GM21515 (cell line): ENCODE measurements around the gene FAM107A.

Experiments used
- ATAC-seq: cut with Tn5 transposase; IDR thresholded peaks from one replicate; pipeline ENCODE4 v1.9.1; 2021; ENCODE audit not compliant: unreplicated experiment

FAM107A gene

DNA sequence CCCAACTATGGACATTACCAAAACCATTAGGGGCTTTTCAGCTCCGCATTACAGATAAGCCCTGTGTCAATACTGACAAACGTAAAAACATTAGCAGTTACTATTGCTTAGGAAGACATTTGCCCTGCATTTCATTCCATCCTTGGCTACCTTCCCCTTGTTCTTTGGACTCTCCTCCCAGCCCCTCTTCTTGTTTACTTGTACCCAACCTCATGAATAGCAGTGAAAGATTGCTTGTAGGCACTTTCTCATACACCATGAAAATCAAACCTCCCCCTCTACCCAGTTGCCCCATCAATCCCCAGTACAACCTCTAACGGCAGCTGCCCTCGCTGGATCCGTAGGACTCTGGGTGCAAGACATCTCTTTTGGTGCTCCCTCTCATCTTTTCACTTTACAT, 16.9 kb upstream of the FAM107A start:
- ATAC-seq, result no peak

DNA sequence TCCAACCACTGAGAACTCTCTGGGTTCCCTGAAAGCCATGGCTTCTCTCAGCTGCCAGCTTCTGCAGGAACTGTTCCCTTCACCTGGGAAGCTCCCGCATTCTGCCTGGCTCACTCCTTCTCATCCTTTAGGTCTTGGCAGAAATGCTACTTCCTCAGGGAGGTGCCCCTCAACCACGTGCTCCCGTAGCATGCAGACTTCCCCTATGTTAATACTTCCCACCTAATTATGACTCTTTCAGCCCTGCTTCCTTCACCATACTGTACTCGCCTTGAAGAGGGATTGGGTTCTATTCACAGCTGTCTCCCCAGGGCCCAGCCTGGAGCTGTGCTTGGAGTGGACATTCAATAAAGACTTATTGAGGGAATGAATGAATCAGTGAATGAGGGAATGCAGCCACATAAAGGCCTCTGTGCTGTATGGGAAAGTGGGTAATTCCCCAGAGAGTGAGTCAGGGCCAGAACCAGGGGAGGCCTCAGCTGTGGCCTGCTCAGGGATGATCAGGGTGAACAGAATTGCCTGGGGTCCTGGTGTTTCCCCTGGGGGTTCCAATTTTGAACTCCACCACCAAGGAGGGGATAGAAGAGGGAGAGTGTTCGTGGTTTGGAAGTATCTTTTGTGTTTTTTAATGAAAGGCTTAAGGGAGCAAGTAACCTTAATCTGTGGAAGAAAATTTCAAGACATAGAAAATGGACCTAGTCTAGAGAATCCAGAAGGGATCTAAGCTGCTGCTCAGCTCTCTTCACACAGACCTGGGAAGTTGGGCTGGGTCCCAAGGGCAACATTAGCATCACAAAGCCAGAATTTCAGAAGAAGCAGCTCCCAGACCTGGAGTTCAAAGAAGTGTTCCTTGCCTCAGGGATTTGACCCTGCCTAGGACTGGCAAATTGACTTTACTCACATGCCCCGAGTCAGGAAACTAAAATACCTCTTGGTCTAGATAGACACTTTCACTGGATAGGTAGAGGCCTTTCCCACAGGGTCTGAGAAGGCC, 14.6 kb upstream of the FAM107A start:
- ATAC-seq, result no peak

DNA sequence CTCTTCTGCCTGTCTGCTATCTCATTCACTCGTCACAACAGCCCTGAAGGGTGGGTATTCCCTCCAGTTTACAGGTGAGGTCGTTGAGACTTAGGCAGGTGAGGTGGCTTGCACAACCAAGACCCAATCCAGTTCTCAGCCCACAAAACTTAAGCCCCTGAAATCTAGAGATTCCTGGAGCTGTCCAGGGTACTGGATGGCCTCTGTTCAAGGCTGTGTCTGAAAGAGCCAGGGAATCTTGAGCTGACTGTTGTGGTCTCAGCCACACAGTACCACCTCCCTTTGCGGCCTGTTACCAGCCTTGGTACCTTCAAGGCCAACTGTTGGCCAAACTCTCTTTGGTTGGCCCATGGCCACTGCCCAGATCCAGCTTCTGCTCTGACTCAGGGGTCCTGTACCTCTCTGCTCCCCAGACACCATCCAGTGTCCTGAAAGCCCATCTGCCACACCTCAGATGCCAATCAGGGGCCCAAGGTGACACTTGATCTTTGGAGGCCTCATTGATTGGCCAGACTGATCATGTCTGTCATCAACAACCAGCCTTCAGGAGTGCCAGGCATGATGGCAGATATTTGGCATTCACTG, 10.9 kb upstream of the FAM107A start:
- ATAC-seq, result no peak

DNA sequence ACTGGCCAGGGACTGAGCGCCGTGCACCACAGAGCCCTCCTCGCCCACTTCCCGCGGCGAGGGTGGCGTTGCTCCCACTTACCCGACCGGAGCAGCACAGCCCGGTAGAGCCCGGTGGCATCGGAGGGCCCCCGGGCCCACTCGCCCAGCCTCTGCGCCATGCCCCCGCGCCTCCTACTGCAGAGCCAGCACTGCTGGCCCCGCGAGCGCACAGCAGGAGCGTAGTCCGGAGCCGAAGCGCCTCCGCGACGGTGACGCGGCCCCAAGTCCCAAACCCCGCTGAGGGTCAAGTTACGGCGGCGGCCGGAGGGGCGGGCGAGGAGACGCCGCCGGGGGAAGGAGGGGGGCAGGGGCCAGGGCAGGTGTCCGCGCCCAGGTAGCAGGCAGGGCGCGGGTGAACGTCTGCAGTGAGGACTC, 9.6 kb upstream of the FAM107A start:
- no peak for ATAC-seq

DNA sequence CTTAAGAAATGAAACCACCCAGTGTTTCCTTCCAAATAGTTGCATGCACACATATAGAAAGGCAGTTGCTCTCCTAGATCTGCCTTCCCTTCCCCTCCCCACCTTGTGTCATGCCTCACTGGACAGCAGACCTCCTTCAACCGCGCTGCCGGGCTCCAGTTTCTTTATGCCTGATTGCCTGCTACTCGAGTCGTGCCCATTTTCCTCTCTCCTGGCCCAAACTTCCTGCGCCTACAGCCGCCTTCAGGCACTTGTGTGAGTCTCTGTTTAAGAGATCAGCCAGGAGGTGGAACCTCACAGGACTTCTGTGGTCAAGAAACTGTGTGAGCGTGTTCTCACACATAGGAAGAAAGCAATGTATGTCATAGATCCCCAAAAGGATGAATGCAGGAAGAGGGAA, 8.8 kb upstream of the FAM107A start:
- ATAC-seq, result no peak

DNA sequence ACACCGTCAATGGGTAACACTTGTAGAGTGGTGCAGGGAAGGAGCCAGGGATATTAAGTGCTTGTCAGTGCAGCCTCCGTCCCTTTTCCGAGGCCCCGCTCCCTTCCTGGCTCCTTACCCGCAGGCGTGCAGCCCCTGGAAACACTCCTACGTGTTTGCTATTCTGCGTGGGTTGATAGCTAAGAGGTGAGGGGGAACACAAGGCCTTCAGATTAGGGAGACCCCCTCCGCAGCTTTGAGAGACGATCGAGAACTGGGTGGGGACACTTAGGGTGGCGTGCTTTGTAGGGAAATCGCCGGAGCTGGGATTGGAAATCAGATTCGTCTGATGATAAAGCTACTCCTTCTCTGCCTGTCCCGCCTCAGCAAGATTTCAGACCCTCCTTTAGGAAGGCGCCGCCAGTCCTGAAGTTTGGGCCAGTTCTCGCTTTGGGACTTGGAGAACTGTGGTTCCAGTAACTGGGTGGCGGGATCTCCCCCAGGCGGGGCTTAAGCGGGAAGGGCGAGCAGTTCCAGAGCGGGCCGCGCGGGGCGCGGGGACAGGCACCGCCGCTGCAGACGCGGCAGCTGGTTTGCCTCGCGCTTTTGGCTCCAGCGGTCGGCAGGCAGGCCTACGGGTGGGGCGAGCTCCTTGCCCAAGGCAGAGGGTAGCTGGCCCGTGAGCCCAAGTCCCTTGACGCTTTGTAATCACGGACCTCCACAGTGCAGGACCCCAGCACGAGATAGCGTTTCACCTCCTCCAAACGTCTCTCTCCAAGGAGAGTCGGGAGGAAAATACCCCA, 8.0 kb upstream of the FAM107A start:
- peak; percentile 82 for ATAC-seq

DNA sequence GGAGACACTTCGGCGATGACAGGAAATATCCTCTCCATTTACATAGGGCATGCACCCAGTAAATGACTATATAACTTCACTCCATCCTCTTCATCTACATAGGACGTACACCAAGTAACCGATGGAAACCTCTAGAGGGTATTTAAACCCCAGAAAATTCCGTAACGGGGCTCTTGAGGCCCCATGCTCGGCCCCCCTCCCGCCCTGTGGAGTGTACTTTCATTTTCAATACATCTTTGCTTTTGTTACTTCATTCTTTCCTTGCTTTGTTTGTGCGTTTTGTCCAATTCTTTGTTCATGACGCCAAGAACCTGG, 7.5 kb upstream of the FAM107A start:
- ATAC-seq, result no peak

DNA sequence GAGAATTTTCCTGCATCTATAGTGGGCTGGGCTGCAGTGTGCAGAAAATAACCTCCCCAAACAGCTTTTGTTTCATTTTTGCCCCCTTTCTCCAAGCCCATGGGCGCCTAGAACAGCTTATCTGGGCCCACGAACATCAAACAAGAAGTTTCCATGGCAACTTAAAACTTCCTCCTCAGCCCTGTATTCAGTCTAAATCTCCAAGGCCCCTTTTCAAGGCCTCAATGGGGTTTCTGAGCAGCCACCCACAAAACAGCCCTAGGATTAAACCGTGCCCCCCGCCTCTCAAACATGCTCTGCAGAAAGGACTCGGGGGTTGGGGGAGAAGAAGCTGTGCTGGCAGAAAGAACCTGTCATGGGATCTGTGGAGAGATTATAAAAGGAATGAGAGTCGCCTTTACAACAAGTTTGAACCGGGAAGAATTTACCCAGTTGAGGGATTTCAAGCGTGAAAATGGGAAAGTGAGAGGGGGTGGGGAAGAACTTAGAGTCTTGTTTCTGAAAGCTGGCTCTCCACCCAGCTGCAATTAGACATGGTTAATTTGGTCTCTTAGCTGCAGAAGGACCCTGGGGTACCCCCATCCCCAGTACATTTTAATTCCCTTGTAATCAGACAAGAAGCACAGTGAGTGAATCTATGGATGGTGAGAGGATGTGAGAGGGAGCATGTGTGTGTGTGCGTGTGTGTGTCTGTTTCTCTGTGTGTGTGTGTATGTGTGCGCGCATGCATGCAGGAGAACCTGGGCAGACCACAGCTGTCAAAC, 4.3 kb upstream of the FAM107A start:
- no peak for ATAC-seq

DNA sequence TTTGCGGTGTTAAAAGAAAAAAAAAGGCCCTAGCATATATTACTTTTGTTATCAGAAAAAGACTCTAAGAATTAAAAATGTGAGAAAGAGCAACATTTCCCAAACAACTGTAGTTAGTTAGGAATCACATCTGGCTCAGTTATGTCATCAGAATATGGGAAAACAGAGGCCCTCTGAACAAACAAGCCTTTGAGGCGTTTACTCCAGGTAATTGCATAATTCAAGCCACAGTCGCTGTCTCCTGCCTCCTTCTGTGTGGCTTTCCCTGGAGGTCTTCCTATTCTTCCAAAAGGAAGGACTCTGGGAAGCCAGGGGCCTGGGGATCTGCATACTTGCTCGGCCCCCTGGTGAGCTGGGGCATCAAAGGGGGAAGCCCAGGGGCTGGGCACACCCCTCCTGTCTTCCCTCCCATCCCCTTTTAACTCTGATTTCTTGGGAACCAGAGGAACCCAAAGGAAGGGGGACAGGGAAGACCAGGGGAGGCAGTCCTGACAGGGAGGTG, 3.7 kb upstream of the FAM107A start:
- no peak for ATAC-seq

DNA sequence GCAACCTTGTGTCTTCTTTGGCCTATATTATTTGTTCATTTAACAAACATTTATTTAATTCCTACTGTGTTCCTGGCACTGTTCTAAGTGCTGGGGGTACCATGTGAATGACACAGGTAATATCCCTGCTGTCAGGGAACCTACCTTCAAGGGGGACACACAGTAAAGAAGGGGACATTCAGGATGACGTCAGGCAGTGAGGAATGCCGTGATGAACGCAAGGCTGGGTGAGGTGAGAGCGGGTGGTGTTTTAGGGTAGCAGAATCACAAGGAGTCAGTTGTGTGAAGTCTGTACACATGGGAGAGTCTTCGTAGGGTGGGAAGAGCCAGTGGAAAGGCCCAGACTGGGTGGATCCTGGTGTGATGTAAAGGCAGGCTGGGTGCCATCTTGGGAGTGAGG, 1.7 kb upstream of the FAM107A start:
- no peak for ATAC-seq

DNA sequence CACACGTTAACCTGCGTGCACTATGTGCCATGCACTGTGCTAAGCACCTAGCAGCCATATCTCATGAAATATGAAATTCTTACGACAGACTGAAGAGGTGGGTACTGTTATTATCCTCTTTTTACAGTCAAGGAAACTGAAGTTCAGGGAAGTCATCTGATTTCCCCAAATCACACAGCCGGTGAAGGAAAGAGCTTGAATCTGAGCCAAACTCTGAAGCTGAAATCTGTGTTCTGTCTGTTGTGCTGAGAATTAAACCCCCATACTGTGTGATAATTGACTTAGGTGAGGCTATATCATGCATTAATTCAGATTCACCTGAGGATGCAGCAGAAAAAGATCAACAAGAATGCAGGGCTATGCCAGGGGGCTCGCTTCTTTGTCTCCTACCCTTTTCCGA, 475 bp downstream of the FAM107A start:
- ATAC-seq, result no peak

DNA sequence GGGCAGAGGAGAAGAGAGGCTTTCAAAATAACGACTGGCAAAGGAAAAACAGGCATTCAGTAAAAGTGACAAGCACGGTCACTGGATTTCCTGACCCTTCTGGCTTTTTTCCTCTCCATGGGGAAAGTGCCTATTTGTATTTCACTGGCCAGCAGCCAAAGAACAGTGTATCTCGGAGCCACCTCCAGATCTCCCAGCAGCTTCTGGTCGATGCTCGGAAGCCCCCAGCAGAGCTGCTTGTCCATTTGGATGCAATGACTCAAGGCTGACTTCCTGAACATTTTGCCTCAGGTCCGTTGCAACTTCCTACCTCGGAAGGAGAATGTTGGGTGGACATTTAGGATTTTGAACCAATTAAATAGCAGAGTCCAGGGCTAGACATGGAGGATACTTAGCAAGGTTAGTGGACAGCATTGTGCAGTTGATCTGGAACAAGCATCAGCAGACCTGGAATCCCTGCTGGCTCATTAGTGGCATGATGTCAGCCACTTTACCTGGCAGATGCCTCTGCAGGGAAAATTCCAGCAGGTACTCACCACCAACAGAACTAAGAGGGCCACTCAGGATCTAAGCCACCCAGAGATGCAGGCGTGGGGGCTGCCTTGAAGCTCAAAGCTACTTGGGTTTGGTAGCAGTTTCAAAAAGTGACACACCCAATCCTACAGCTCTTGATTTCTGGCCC, 1.1 kb downstream of the FAM107A start:
- ATAC-seq, result no peak

DNA sequence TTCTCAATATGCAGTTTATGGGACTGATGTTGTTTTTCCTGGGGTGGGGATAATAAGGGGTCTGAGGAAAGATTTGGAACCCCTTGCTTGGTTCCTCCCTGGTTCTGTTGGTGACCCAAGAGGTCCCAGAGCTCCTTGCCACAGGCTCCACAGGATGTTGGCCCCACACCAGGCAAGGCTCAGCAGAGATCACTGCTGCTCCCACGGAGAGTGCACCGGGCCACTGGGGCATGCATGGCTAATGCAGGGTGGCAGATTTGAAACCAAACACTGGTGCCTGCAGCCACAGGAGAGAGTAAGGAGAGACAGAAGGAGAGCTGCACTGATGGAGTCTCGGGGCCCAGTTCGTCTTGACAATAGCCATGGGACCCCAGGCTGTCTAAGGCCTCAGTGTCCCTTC, 2.5 kb downstream of the FAM107A start:
- no peak for ATAC-seq

DNA sequence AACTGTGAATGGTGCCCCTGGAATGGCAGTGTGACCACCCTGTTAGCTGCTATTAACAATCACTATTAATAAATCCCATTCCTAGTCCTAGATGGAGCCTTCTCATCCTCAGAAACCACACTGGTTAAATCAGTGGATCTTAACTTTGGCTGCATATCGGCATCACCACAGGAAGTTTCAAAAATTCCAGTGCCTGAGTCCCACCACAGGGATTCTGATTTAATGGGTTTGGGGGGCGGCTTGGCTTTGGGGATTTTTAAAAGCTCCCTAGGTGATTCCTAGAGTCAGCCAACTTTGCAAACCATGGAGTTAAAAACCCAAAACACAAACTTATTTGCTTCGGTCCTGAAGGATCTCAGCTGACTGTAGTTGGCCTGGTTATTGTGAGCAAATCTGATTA, 3.1 kb downstream of the FAM107A start:
- no peak for ATAC-seq

DNA sequence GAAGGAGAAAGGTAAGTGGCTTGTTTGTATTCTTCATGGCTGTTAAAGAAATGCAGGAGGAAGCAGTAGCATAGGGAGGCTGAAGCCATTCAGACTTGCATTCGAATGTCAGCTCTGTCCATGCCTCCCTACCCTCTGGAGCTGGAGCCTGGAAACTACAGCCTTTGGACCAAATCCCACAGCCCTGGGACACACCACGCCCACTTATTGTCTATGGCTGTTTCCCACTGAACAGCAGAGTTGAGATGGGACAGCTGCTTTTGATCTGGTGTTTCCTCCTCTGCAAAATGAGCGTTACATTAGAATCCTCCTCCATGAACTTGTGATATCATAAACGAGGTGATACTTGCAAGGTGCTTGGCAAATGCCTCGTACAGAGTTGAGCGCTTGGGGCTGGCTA, 3.6 kb downstream of the FAM107A start:
- ATAC-seq, result no peak

DNA sequence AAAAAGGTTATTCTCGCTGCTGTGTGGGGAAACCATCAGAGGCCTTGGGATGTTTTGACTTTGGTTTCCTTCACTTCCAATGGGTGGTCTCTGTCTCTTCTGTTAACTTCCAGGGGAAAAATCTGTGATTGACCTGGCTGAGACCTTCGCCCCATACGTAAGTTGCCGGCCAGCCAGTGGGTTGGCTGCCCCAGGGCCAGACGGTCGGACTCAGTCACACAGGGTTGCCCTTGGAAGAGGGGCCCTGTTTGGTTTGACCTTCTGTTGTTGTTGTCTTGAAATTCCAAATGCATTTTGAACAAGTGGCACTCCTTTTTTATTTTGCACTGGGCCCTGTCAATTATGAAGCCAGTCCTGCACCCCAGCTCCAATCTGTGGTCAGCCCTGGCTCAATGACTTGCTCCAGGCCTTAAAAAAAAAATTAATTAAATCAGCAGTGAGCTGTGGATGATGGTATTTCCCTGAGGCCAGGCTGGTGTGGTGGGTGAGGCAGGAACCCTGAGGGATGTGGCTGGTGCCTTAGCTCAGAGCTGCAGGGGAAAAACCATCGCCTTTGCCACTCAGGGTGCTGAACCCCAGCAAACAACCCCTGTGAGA, 4.5 kb downstream of the FAM107A start:
- no peak for ATAC-seq

DNA sequence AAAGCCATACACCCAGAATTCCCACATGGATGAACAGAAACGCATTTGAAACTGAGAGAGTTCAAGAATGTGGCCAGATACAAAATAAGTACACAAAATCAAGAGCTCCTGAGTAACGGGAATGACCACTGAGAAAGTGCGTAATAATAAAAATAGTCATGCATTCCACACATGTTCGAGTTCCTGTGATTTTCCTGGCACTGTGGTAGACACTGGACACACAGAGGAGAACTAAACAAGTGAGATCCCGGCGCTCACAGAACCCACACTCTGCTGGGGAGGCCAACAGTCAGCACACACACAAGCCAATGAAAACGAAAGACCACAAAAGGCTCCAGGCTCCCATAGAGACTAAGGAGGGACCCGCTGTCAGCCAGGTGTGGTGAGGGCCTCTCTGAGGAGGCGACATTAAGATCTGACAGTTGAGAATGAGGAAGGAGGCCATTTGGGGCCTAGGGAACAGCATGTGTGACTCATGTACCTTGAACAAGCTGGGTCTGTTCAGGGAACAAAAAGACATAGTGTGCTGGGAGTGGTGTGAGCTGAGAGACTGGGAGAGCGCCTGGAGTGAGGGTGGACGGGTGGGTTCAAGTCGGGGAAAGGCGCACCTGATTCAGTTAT, 5.1 kb downstream of the FAM107A start:
- no peak for ATAC-seq

DNA sequence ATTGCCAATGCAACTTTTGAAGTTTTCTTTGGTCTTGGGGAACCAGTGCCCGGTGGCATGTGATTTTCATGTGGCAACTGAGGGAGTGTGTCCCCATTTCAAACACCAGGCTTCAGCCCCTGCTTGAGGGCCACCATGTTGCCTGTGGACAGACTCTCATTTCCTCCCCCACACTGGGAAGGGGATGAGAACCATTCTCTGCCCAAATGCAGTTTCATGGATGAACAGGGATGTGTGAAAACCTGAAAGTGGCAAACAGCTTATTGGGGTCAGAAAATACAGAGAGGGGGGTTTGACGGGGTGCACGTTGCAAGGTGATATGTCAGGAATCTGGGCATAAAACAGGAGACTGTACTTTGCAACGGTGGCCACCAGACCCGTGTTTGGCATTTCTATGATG, 6.3 kb downstream of the FAM107A start:
- no peak for ATAC-seq

DNA sequence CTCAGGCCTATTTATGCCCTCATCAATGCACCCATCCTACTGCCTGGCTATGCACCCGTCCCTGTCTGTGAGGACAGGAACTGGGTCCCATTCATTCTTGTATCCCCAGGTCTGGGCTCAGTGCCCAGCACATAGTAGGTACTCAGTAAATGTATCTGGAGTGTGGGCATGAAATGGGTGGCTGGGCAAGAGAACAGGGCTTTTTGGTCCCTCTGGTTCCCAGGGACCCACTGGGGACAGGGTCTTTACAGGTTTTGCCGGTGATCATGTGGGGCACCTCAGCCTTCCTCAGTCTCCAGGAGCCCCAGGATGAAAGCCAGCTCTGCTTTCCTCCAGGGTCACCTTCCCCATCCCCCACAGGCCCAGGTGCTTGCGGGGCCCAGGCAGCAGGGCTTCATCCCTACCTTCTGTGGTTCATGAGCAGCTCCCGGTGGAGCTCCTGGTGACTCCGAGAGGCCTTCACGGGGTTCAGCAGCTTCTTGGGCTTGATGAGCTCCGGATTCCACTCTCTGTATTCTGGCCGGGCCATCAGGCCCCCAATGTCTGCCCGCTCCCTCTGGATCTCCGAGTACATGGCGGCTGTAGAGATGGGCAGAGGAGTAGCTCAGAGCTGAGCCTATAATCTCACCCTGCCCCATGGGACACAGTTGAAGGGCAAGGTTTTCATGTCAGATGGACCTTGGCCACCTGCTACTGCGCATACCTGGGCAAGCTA, 7.7 kb downstream of the FAM107A start:
- ATAC-seq, result no peak
